Thoracic aorta (tissue), 2 donors: Measurements from ENCODE around the gene ALLC. TPM values are rescaled to one million over a fixed set of nuclear protein-coding genes. Genes with fewer than 3 reads are reported as not detected.

Experiments
- ATAC-seq: fragments of 150-250 bp; one replicate; pipeline ENCODE4 v1.8.0; 2017; ENCODE audit warnings: low read depth; ENCODE audit not compliant: insufficient number of reproducible peaks, low FRiP score
- DNase-seq: peaks from one replicate; pipeline ENCODE4 v3.0.0-alpha.2; 2020; ENCODE audit warnings: low spot score
- H3K27ac ChIP-seq, 2 donors: fragments of 200-600 bp; sonication (generic); 1 replicate in 1 of 2; 2 replicates in 1 of 2; pipeline ENCODE4 v1.5.1; 2016; ENCODE audit warnings: mild to moderate bottlenecking in 2 of 2, moderate library complexity in 2 of 2
- H3K27me3 ChIP-seq: fragments of 200-600 bp; sonication (generic); replicated peaks from 2 replicates; pipeline ENCODE4 v1.6.0; 2016; ENCODE audit warnings: mild to moderate bottlenecking; ENCODE audit not compliant: insufficient read depth
- H3K36me3 ChIP-seq: fragments of 200-600 bp; sonication (generic); one replicate; pipeline ENCODE4 v1.5.1; 2016
- H3K4me1 ChIP-seq, 2 donors: fragments of 200-600 bp; sonication (generic); 1 replicate in 1 of 2; 2 replicates in 1 of 2; pipeline versions ENCODE4 v1.5.1 to v1.6.0; 2016; ENCODE audit warnings: low read depth in 2 of 2, mild to moderate bottlenecking in 1 of 2; ENCODE audit not compliant: control insufficient read depth in 1 of 2
- H3K4me3 ChIP-seq: fragments of 200-600 bp; sonication (generic); 2 replicates; pipeline ENCODE4 v1.5.1; 2016; ENCODE audit warnings: mild to moderate bottlenecking
- H3K9me3 ChIP-seq: fragments of 200-600 bp; sonication (generic); 2 replicates; pipeline ENCODE4 v1.5.1; 2016
- CTCF ChIP-seq: fragments of 200-600 bp; sonication (generic); IDR thresholded peaks from one replicate; pipeline ENCODE4 v1.5.1; 2019; ENCODE audit warnings: antibody characterized with exemption
- total RNA-seq, 2 donors: library from RNA; depleted of rRNA; stranded (reverse); fragments of >200 nt; gene quantifications; one replicate each; pipeline versions ENCODE4 v1.1.0 to v1.2.3, GENCODE V29; 2016

ALLC gene
- total RNA-seq, 2 donors from 2014 or later: 1.1 TPM; not detected in 1

GRCh38 chr2:3666613-3666975, 8.6 kb downstream of the ALLC start:
- no peak for DNase-seq
- no peak for TF ChIP-seq CTCF

DNA sequence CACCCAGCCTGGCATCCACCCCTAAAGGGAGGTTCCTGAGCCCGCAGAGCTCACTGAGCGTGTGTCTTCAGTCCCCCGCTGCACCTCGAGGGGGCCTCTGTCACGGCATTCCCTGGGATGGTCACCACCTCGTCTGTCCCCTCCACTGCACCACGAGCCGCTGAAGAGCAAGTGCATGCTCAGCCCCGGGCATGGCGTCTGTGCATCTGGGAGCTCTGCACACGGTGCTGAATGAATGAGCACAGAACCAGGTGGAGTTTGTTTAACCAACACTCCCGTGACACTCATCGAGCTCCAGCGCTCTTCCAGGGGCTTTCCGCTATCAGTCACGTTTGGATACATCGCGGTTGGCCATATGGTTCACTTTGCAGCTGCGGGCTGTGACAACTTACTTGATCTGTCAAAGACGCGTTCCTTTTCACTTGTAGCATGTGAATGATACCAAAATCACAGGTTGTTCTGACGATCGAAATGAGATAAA, 9.2 kb downstream of the ALLC start:
- ATAC-seq (no peak), DNase-seq (no peak)
- Histone ChIP-seq H3K27ac (no peak overlapping the region), H3K27me3 (no peaks in the 10 kb centered on the region), H3K4me1 (no peaks in the 10 kb centered on the region), H3K9me3 (no peaks in the 10 kb centered on the region), H3K4me3 (no peak overlapping the region), H3K36me3 (no peaks in the 10 kb centered on the region)
- TF ChIP-seq CTCF: no peak

More at GRCh38 chr2:3666613-3666975, 8.6 kb downstream of the ALLC start:
- no peak for ATAC-seq
- Histone ChIP-seq H3K36me3 (no peaks in the 10 kb centered on the region), H3K4me3 (no peak overlapping the region), H3K9me3 (no peaks in the 10 kb centered on the region), H3K27me3 (no peaks in the 10 kb centered on the region), H3K4me1 (no peaks in the 10 kb centered on the region), H3K27ac (no peak overlapping the region)

DNA sequence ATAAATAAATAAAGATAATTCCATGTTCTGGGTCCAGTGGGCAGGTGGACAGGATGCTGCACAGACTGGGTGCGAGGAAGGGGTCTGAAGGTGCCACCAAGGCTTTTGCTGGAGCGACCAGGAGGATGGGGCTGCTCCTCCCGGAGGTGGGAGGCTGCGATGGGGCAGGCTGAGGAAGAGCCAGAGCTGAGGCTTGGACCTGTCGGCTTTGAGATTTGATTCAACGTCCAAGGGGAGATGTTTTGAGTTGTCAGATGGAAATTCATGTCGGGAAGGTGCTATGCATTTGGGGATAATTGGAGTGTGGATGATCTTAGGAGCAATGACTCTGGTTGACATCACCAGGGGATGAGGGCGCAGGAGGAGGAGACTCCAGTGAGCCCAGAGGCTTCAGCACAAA, 11.7 kb downstream of the ALLC start:
- DNase-seq: no peak
- TF ChIP-seq CTCF: no peak

GRCh38 chr2:3670376-3670775, 12.4 kb downstream of the ALLC start:
- Histone ChIP-seq H3K36me3 (no peaks in the 10 kb centered on the region), H3K4me3 (no peak overlapping the region), H3K27me3 (no peaks in the 10 kb centered on the region), H3K27ac (no peak overlapping the region), H3K4me1 (no peaks in the 10 kb centered on the region), H3K9me3 (no peaks in the 10 kb centered on the region)
- no peak for TF ChIP-seq CTCF
- ATAC-seq (no peak), DNase-seq (no peak)

More for the DNA sequence above, 11.7 kb downstream of the ALLC start:
- ATAC-seq: no peak
- Histone ChIP-seq H3K36me3 (no peaks in the 10 kb centered on the region), H3K27ac (no peak overlapping the region), H3K4me1 (no peaks in the 10 kb centered on the region), H3K27me3 (no peaks in the 10 kb centered on the region), H3K4me3 (no peak overlapping the region), H3K9me3 (no peaks in the 10 kb centered on the region)

DNA sequence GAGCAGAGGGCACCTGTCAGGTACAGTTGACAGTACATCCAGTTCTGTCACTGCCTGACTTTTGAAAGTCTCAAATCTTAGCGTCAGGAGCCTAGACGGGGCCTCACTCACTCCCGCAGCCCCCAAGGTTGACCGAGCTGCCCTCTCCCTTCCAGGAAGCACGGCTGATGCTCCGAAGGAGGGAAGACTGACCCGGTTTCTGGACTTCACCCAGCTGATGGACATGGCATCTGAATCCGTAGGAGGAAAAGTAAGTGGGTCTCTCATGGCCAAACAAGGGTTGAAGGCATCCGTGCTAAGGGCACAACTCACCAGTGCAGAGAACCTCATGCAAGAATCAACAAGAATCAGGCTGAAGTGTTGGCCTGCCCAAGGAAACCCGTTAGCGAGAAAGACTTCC, 12.9 kb downstream of the ALLC start:
- H3K9me3 ChIP-seq: no peaks in the 10 kb centered on the region
- H3K27ac ChIP-seq: no peak overlapping the region
- no peaks in the 10 kb centered on the region for H3K27me3 ChIP-seq
- DNase-seq (no peak), ATAC-seq (no peak)
- no peaks in the 10 kb centered on the region for H3K4me1 ChIP-seq
- no peak for TF ChIP-seq CTCF
- no peak overlapping the region for H3K4me3 ChIP-seq
- no peaks in the 10 kb centered on the region for H3K36me3 ChIP-seq
